NCI-H187 treated with DMSO at 0.1 percent for 48 hours (cell line): ENCODE results near the gene CDH2.

Experiments used
- DNase-seq: peaks from one replicate; lab custom pipeline; 2025; lab: John Stamatoyannopoulos, UW

CDH2 gene

GRCh38 chr18:28044036-28044435, 132.9 kb downstream of the CDH2 start:
- no peak for DNase-seq

- DNase-seq = no peak
These were observed 133.3 kb downstream of the CDH2 start for GRCh38 chr18:28043631-28044030.

- no peak for DNase-seq
These were observed 135.6 kb downstream of the CDH2 start for GRCh38 chr18:28041366-28041765.

GRCh38 chr18:28040716-28041115, 136.2 kb downstream of the CDH2 start:
- DNase-seq = no peak

- no peak for DNase-seq
These were observed 136.7 kb downstream of the CDH2 start for GRCh38 chr18:28040211-28040610.

GRCh38 chr18:28039691-28040090, 137.2 kb downstream of the CDH2 start:
- DNase-seq = no peak

- DNase-seq = no peak
These were observed 137.9 kb downstream of the CDH2 start for GRCh38 chr18:28039078-28039477.

GRCh38 chr18:28036488-28036887, 140.4 kb downstream of the CDH2 start:
- no peak for DNase-seq

GRCh38 chr18:28034567-28034966, 142.4 kb downstream of the CDH2 start:
- no peak for DNase-seq

GRCh38 chr18:28032177-28032576, 144.8 kb downstream of the CDH2 start:
- DNase-seq = no peak

- DNase-seq = no peak
These were observed 146.5 kb downstream of the CDH2 start for GRCh38 chr18:28030458-28030857.

GRCh38 chr18:28027755-28028154, 149.2 kb downstream of the CDH2 start:
- no peak for DNase-seq

- no peak for DNase-seq
These were observed 157.4 kb downstream of the CDH2 start for GRCh38 chr18:28019425-28020108.

GRCh38 chr18:28018351-28018750, 158.6 kb downstream of the CDH2 start:
- no peak for DNase-seq

GRCh38 chr18:28015671-28016070, 161.3 kb downstream of the CDH2 start:
- DNase-seq = peak; percentile 0

GRCh38 chr18:28013066-28013465, 163.9 kb downstream of the CDH2 start:
- DNase-seq = no peak

GRCh38 chr18:28012336-28012735, 164.6 kb downstream of the CDH2 start:
- DNase-seq = no peak

- DNase-seq = no peak
These were observed 167.3 kb downstream of the CDH2 start for GRCh38 chr18:28009589-28009988.

- no peak for DNase-seq
These were observed 169.1 kb downstream of the CDH2 start for GRCh38 chr18:28007841-28008240.

GRCh38 chr18:28005164-28005563, 171.8 kb downstream of the CDH2 start:
- DNase-seq = no peak

- no peak for DNase-seq
These were observed 172.3 kb downstream of the CDH2 start for GRCh38 chr18:28004606-28005005.

GRCh38 chr18:28003451-28003850, 173.5 kb downstream of the CDH2 start:
- DNase-seq = no peak

GRCh38 chr18:28002841-28003240, 174.1 kb downstream of the CDH2 start:
- DNase-seq = no peak

GRCh38 chr18:27996801-27997272, 180.1 kb downstream of the CDH2 start:
- DNase-seq = no peak
